HG03196 (cell line): ENCODE measurements around the gene LRRC40.
"Not testable (repeated sequence)": the region's sequence is repeated elsewhere in the genome, so short reads cannot be mapped to it uniquely, and the experiment has no call there.

Source experiments
- ATAC-seq: cut with Tn5 transposase; IDR thresholded peaks from one replicate; pipeline ENCODE4 v1.9.1; 2021; ENCODE audit not compliant: unreplicated experiment

Gene LRRC40

GRCh38 chr1:70204139-70204538 lies 1.2 kb downstream of the LRRC40 start:
- no peak for ATAC-seq

DNA sequence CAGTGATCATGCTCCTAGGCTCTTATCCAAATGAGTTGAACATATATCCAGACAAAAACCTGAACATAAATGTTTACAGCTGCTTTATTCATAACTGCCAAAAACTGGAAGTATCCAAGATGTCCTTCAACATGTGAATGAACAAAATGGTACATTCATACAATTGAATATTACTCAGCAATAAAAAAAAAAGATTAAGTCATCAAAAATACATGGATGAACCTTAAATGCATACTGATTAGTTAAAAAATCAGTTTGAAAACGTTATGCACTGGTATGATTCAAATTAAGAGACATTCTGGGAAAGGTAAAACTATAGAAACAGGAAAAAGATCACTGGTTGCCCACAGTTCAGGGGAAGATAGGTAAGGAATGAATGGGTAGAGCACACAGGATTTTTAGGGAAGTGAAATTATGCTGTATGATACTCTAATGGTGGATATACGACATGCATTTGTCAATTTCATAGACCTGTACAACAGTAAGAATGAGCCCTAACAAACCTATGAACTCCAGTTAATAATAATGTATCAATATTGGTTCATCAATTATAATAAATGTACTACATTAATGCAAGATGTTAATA lies 3.1 kb downstream of the LRRC40 start:
- ATAC-seq: no peak

GRCh38 chr1:70200065-70200464 lies 5.3 kb downstream of the LRRC40 start:
- no peak for ATAC-seq

GRCh38 chr1:70196333-70196732 lies 9.0 kb downstream of the LRRC40 start:
- ATAC-seq: no peak

GRCh38 chr1:70195342-70195741 lies 10.0 kb downstream of the LRRC40 start:
- ATAC-seq: peak; percentile 89

DNA sequence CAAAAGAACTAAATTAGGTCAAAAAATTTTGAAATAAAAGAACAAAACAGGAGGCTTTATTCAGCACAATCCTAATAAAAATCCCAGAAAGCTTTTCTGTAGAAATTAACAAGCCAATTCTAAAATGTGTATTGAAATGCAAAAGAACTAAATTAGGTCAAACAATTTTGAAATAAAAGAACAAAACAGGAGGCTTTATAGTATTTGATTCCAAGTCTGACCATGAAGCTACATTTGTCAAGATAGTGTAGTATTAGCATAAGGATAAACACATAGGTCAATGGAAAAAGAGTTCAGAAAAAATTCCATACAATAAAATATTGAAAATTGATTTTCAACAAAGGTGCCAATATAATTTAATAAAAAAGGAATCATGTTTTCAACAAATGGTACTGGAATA lies 10.8 kb downstream of the LRRC40 start:
- ATAC-seq: no peak

DNA sequence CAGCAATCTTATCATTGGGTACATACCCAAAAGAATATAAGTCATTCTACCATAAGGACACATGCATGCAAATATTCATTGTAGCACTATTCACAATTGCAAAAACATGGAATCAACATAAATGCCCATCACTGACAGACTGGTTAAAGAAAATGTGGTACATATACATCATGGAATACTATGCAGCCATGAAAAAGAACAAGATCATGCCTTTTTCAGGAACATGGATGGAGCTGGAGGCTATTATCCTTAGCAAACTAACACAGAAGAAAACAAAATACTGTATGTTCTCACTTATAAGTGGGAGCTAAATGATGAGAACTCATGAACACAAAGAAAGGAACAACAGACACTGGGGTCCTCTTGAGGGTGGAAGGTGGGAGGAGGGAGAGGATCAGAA lies 12.9 kb downstream of the LRRC40 start:
- ATAC-seq: not testable (repeated sequence)

DNA sequence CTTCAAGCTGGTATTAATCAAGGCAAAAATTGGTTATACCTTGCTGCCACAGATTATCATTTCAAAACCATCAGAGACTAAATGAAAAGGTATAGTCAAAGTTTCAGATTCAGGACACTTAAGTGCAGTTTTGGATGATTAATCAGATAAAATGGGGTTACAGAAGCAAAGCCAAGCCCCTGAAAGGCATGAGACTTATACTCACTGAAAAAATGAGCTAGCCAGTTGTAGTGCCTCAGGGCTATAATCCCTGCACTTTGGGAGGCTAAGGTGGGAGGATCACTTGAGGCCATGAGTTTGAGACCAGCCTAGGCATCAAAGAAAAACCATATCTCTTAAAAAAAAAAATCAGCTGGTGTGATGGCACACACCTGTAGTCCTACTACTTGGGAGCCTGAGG lies 15.2 kb downstream of the LRRC40 start:
- no peak for ATAC-seq

- ATAC-seq: no peak
Observed at GRCh38 chr1:70188522-70188921, 16.9 kb downstream of the LRRC40 start.

GRCh38 chr1:70185181-70185580 lies 20.2 kb downstream of the LRRC40 start:
- ATAC-seq: not testable (repeated sequence)

GRCh38 chr1:70171512-70171911 lies 33.9 kb downstream of the LRRC40 start:
- ATAC-seq: no peak

- ATAC-seq: no peak
Observed at GRCh38 chr1:70169018-70169839, 36.1 kb downstream of the LRRC40 start.

DNA sequence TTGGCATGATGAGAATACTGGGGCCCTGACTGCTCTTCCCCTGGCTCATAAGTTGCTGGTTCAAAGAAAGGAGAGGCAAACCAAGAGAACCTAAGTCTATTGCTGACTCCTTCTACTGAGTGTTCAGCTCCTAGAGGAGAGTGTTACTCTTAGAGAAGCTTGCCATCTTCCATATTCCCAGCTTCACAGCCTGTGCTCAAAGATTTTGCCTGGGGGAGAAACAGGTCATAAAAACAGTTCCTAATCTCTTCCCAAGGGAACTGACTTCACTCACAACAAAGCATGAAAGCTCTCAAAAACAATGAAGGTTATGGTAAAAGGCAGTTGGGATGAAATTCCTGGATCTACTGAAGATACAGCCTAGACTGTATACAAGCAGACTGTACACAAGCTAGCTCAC lies 37.1 kb downstream of the LRRC40 start:
- ATAC-seq: no peak

GRCh38 chr1:70164350-70164749 lies 41.0 kb downstream of the LRRC40 start:
- no peak for ATAC-seq

DNA sequence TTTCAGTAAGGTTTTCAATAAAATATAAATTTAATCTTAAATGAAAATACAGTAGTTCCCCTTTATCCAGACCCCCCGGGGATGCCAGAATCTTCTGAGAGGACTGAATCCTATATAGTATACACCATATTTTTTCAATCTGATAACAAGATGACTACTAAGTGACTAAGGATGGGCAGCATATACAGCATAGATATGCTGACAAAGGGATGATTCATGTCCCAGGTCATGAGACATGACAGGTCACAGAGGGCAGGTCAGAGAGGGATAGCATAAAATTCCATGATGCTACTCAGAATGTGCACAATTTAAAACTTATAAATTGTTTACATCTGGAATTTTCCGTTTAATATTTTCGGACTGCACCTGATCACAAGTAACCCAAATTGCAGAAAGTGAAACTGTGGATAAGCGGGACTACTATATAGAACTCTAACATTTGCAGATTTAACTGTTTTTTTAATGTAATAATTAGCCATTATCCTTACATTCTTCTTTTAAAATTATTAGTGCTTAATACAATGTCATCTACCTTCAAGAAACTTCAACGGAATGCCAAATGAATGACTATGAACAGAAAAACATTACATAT lies 48.8 kb downstream of the LRRC40 start:
- ATAC-seq: no peak

DNA sequence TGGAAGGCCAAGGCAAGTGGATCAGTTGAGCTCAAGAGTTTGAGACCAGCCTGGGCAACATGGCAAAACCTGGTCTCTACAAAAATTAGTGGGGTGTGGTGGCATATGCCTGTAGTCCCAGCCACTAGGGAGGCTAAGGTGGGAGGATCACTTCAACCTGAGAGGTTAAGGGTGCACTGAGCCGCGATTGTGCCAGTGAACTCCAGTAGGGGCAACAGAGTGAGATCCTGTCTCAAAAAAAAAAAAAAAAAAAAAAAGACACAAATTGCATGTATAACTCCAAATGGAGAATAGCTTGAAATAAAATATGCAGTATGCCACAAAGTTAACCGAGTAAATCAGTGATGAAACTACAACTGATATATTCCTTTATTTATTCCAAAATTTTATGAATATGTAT lies 51.6 kb downstream of the LRRC40 start:
- no peak for ATAC-seq

GRCh38 chr1:70150444-70150843 lies 54.9 kb downstream of the LRRC40 start:
- ATAC-seq: no peak

DNA sequence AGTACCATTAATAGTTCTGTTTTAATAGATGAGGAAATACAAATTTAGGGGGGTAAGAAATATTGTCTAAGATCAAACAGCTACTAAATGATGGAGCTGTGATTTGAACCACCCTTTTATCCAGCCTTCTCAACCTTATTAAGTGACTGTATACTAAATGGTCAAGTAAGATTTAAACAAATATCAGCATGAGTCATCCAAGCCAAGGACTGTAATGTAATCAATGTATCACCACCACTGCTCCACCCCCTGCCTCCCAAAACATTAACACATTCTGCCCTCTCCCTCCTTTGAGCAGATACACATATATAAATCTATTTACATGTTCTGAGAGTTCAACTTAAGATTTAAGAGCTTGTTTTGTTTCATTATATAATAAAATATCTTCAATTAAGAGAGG lies 58.9 kb downstream of the LRRC40 start:
- no peak for ATAC-seq

- ATAC-seq: no peak
Observed at GRCh38 chr1:70143048-70143659, 62.2 kb downstream of the LRRC40 start.

DNA sequence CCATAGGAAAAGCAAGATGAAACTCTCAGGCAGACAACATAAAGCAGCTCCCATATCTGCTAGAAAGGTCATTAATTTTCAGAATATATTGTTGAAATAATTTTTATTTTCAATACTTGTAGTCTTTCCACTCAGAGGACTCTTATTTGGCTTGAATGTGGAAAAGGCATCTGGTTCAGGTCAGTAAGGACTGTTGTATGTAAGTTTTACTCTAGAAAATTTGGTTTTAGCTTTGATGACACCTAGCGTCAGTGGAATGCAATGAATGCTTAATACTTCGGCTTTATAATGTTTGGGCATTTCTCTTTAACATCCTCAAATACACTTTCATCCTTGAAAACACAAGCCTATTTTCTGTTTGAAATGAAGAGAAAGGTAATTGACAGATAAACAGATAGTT lies 63.3 kb downstream of the LRRC40 start:
- ATAC-seq: no peak

- ATAC-seq: no peak
Observed at GRCh38 chr1:70140894-70141293, 64.5 kb downstream of the LRRC40 start.

DNA sequence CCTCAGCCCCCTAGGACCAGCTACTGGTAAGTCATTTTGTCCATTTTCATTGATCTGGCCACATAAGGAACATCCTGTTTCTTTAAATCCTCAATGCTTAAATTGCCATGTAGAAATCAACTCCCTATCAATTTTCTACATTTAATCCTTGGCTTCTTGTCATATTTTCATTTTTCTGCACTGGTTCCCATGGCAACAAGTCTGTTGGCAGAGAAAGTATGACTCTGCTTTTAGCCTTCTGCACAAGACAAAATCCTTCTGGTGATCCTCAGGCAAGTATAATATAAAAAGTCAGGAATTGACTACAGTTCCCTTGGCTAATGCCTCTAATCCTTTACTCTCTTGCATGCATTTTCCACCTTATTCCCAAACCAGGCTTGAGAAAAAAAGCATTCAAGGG lies 65.0 kb downstream of the LRRC40 start:
- no peak for ATAC-seq
